22Rv1 (cell line): ENCODE results near the gene ZNF575.
A peak's percentile ranks its signal among the peaks of the same experiment; 100 is the strongest.

ENCODE experiments used
- H3K27ac ChIP-seq: fragments of 450-650 bp; 2 replicates; pipeline ENCODE4 v1.5.1; 2017
- CTCF ChIP-seq: fragments of 450-650 bp; IDR thresholded peaks from 2 replicates; pipeline ENCODE4 v1.5.1; 2017; ENCODE audit warnings: mild to moderate bottlenecking
- ZFX ChIP-seq: fragments of 450-650 bp; IDR thresholded peaks from 2 replicates; pipeline ENCODE4 v1.6.1; 2017; ENCODE audit warnings: antibody characterized with exemption, borderline replicate concordance

The ZNF575 gene

GRCh38 chr19:43555185-43555770 lies 22.3 kb downstream of the ZNF575 start:
- no peak overlapping the region for H3K27ac ChIP-seq
- TF ChIP-seq CTCF (peak; percentile 90), ZFX (no peak)

DNA sequence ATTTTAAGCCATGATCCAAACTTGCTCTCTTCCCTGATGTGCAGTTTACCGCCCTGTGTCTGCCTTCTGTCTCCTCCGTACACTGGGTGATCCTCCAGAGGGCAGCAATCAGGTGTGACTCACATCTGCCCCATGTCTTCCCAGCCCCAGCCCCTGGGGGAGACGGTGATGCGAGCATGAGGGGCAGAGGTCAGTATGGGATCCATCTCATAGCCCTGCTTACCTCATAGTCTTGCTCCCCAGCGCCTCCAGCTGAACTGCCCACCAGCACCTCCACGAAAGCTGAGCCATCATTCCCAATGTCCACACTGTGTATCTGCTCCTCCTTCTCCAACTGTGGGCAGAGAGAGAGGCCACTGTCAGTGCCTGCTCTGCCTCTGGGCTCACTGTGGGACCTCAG lies 27.7 kb downstream of the ZNF575 start:
- TF ChIP-seq CTCF (no peak), ZFX (no peak)
- no peak overlapping the region for H3K27ac ChIP-seq

- H3K27ac ChIP-seq, result no peak overlapping the region
- TF ChIP-seq ZFX (no peak), CTCF (no peak)
These were observed 28.4 kb downstream of the ZNF575 start for GRCh38 chr19:43561139-43561970.

DNA sequence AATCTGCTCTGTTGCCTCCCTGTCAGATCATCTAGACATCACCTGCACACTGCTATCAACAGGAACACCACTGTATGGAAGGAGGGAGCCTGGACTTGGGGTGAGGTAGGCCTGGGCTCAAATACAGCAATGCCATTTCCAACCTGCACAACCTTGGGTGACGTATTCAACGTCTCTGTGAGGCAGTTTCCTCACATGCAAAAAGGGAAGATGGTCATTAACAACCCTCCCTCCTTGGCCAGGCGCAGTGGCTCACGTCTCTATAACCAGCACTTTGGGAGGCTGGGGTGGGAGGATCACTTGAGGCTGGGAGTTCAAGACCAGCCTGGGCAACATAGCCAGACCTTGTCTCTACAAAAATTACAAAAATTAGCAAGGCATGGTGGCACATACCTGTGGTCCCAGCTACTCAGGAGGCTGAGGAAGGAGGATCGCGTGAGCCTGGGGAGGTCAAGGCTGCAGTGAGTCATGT lies 29.3 kb downstream of the ZNF575 start:
- H3K27ac ChIP-seq, result no peak overlapping the region
- no peak for TF ChIP-seq CTCF
- TF ChIP-seq ZFX, result no peak

DNA sequence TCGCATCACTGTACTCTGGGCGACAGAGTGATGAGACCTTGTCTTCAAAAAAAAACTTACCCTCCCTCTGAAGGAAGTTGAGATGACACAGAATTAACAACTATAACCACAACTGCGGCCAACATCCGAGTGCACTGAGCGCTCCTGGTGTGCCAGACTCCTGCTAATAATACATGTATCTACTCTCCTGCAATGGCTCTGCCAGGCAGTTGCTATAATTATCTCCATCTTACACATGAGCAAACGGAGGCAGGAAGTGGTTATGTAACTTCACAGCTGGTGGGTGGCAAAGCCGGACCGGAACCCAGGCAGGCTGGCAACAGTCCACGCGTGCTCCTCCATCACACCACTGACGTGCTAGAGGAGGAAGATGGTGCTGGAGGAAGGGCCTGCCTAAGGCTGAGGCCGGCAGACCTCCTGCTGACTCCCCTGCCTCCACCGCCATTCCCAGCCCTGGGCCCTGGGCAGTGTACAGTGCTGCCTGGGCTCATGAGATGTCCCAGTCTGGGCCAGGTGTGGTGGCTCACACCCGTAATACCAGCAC lies 29.8 kb downstream of the ZNF575 start:
- no peak overlapping the region for H3K27ac ChIP-seq
- TF ChIP-seq ZFX (no peak), CTCF (no peak)

DNA sequence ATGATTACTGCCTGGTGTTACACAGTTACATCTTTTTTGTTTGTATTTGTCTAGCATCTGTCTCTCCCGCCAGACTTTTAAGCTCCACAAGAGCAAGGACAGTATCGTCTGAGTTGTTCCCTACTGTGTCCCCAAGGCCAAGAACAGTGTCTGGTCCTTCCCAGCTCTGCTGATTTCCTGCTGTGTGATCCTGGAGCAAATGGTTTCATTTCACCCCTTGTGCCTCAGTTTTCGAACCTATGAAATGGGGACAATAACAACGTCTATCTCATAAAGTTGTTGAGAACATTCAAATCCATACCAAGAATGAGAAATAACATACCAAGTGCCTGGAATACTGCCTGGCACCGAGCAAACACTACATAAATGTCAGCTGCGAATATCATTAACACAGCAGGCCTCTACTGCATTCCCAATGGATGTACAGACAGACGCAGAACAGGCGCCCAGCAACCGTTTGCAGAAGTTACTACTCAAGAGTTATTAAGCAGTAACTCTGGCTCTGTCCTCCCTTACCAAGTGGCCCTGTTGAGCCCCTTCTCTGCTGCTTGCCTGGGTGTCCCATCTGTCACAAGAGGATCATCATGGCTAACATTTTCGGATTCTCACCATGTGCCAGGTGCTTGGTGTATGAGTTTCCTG lies 30.9 kb downstream of the ZNF575 start:
- TF ChIP-seq ZFX (no peak), CTCF (no peak)
- H3K27ac ChIP-seq, result no peak overlapping the region
